NCI-H748 (cell line): ENCODE results near the gene BLTP3B.

Source experiments
- DNase-seq: peaks from one replicate; lab custom pipeline; 2025; ENCODE audit not compliant: unreplicated experiment; lab: John Stamatoyannopoulos, UW

BLTP3B gene

GRCh38 chr12:100164153-100164704, 21.6 kb upstream of the BLTP3B start:
- no peak for DNase-seq

DNA sequence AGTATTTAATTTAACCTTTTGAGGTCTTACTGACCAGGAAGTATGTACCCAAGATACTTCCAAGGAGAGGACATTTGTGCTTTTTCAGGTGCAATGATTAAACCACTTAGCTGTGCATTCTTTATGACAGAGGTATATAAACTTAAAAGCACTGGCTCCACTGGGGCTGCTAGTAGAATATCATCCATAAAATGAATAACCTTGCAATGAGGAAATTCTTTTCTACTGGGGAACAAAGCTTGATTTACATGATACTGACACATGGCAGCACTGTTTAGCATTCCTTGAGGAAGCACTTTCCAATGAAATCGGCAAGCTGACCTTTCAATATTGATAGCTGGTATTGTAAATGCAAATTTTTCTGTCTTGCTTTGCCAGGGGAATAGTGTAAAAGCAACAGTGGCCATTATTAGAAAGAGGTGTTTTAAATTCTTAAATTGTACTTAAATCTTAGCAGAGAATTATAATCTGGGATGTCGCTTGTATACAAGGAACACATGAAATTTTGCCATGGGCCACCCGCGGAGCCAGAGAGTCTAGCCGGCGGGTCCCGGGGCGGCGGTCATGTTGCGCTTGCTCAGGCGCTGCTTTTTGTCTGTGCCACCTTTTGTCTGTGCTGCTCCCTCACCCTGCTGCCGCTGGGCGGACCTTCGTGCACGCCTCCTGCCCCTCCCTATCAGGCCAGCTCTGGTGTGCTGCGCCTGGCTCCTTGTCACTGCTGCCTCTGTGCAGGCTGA, 20.9 kb upstream of the BLTP3B start:
- peak; percentile 88 for DNase-seq

GRCh38 chr12:100159391-100160104, 16.9 kb upstream of the BLTP3B start:
- DNase-seq, result peak; percentile 41

- no peak for DNase-seq
Observed at GRCh38 chr12:100158535-100158934, 15.9 kb upstream of the BLTP3B start.

DNA sequence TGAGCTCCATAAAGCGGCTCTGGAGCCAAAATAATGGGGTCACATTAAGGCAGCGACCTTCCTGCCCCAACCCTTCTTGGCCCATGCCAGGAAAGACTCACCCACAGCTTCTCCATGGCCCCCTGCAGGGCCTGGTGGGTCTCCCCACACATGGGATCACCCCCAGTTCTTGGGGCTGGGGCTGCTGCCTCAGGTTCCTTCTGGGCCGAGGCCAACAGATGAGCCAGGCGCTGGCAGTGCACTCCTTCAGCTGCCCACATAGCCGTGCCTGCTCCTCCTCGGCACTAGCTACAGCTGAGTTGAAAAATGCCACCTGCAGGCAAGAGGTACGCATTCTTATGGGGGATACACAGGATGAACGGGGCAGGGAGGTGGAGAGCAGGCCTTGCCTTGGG, 14.8 kb upstream of the BLTP3B start:
- DNase-seq, result no peak

- no peak for DNase-seq
Observed at GRCh38 chr12:100156731-100157426, 14.2 kb upstream of the BLTP3B start.

- DNase-seq, result peak; percentile 71
Observed at GRCh38 chr12:100154474-100155247, 12.0 kb upstream of the BLTP3B start.

GRCh38 chr12:100153131-100153530, 10.5 kb upstream of the BLTP3B start:
- no peak for DNase-seq

GRCh38 chr12:100151769-100152168, 9.1 kb upstream of the BLTP3B start:
- DNase-seq, result peak; percentile 7

DNA sequence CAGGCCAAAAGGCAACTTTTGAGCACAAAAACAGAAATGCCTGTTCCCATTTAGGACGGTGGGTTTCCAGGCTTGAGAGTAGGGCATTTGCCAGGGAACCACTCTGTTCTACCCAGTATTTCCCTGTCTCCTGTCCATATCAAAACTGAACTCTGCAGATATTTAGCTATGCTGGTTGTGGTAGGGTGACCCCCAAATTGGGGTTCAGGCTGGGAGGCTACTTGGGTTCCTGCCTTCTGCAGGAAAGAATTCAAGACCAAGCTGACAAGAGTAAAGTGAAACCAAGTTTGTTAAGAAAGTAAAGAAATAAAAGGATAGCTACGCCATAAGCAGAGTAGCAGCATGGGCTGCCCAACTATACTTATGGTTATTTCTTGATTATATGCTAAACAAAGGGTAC, 3.6 kb upstream of the BLTP3B start:
- no peak for DNase-seq

GRCh38 chr12:100145643-100146042, 3.0 kb upstream of the BLTP3B start:
- no peak for DNase-seq

GRCh38 chr12:100141998-100142850, 450 bp downstream of the BLTP3B start:
- peak; percentile 72 for DNase-seq

- DNase-seq, result no peak
Observed at GRCh38 chr12:100141666-100141997, 1.0 kb downstream of the BLTP3B start.

- no peak for DNase-seq
Observed at GRCh38 chr12:100138803-100139098, 3.9 kb downstream of the BLTP3B start.

DNA sequence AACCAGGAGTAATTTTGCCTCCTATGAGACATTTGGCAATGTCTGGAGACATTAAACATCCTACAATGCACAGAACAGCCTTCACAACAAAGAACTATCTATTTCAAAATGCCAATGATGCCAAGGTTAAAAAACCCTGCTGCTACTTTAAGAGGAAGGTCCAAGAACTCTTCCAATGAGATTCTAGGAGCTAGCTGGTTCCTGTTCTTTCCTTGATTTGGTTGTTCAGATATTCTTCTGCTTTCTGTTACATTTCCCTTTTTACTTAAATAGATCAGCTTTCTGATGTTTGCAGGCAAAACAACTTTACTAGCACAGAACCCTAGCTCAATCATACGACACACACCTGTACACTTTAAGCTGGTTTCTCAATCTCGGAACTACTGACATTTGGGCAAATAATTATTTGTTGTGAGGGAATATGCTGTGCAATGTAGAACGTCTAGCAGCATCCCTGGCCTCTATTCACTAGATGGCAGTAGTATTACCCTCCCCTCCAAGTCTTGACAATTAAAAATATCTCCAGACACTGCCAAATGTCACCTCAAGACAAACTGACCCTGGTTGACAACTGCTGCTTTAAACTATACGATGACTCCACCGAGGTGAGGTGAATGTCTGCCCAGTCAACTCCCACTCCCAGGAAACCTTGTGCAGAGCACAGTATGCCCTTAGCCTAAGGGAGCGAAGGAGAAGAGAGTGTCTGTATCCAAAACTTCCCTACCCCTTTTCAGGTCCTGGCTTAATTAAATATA, 4.4 kb downstream of the BLTP3B start:
- no peak for DNase-seq

GRCh38 chr12:100133200-100133599, 9.5 kb downstream of the BLTP3B start:
- no peak for DNase-seq

GRCh38 chr12:100128512-100128908, 14.2 kb downstream of the BLTP3B start:
- DNase-seq, result no peak

DNA sequence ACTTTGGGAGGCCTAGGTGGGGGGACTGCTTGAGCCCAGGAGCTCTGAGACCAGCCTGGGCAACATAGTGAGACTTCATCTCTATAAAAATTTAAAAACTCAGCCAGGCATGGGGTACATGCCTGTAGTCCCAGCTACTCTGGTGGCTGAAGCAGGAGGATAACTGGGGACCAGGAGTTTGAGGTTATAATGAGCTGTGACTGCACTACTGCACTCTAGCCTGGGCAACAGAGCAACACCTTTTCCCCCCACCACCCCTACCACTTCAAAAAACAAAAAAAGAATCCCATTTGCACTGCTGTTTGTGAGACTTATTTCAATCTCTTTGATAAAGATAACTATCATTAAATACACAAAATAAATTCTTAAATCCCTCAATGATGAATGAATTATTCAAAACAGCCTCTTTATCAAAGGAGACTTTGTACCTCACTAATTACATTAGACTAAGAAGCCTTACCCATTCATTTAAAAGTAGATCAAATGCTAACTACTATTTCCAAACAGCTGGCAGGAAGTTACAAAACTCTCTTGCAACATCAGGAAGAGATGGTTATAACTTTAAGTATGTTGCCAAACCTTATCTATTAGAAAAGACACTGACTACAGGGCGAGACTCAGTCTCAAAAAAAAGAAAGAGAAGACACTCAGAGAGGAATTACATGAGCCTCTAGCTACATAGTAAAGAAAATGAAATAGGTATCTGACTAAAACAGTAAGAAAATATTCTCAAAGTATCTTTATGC, 14.7 kb downstream of the BLTP3B start:
- no peak for DNase-seq
